Frontal cortex (tissue), 4 donors: Measurements from ENCODE around the gene DCTN2. TPM values are rescaled to one million over a fixed set of nuclear protein-coding genes. Genes with fewer than 3 reads are reported as not detected.

Experiments used
- DNase-seq, 2 donors: peaks; one replicate each; pipeline ENCODE4 v3.0.0; 2012; ENCODE audit warnings: low spot score in 2 of 2
- FAIRE-seq: peaks from 2 replicates; lab custom pipeline; 2012; peaks lifted over from hg19 to GRCh38; lab: Jason Lieb, UNC
- total RNA-seq: library from RNA; depleted of rRNA; stranded (reverse); fragments of >200 nt; gene quantifications from one replicate; pipeline ENCODE4 v1.2.3, GENCODE V29; 2014
- donor health status: control.
- donor health status: control.
- donor health status: control.

DCTN2 gene
- total RNA-seq, 1 donor from 2014 or later, result 136 TPM

DNA sequence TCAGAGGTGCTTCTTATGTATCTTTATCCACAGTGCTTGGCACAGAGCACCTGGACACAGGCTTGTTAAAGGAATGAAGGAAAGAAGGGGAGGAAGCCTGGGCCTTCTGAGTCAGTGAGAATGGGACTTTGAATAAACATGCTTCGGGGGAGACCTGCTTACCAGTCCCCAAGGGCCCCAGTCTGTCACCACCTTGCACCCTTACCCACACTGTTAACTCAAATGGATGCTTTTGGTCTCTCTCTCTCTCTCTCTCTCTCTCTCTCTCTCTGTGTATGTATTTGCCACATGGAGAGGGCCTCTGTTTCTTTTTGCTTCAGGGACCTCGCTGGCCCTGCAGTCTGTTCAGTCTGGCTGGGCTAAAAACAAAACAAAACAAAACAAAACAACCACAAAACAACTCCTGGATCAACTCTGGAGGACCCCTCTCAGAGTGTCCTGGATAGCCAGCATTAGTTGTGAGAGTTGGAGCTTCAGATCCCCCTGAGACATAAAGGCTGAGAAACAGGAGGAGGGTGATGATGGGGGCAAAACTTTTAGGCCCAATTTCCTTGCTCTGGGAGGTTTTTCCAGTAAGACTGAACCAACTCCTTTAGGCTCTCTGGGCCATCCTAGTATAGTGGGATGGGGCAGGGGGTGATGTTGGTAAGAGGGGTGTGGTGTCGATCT lies 4.8 kb upstream of the DCTN2 start:
- no peak for DNase-seq
- FAIRE-seq, result no peak

- DNase-seq (no peak), FAIRE-seq (no peak)
Observed at GRCh38 chr12:57550641-57551549, 3.9 kb upstream of the DCTN2 start.

GRCh38 chr12:57549909-57550640 lies 3.1 kb upstream of the DCTN2 start, which contains the start of gene KIF5A:
TSS of gene KIF5A (plus strand) at chr12:57550044. CDS start at chr12:57550272, 228 bp downstream.
- FAIRE-seq, result no peak
- DNase-seq, result peak; percentile 65 to 71

DNA sequence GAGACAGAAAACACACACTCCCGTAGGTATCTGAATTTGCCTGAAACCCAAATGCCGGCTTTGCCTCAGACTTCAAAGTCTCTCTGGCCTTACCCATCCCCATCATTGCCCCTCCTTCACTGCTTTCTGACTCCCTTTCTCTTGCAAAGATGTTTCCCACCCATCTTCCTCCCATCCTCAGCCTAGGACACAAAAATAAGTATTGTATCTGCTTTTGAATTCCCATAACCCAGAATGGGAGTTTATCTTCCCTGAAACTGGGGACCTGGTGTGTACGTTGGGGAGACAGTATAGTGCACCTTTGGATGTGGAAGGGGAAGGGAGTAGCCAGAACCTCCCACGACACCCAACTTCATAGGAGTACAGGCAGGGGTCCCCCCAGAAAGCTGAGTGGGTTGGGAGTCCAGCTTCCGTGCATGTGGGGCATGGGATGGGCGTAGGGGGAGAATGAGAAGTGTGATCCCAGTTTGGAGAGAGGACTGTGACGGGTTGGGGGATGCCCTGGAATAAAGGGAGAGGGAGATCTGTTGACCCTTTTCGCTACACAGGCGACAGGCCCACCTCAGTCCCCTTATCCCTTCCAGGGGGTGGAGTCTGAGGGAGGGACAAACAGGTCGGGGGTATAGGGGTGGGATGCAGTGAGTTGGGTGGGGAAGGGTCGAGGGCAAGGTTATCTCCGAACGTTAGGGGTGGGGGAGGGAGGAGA lies 2.4 kb upstream of the DCTN2 start:
- DNase-seq (no peak), FAIRE-seq (no peak)

GRCh38 chr12:57548488-57548887 lies 1.5 kb upstream of the DCTN2 start:
- DNase-seq, result no peak
- FAIRE-seq, result no peak

DNA sequence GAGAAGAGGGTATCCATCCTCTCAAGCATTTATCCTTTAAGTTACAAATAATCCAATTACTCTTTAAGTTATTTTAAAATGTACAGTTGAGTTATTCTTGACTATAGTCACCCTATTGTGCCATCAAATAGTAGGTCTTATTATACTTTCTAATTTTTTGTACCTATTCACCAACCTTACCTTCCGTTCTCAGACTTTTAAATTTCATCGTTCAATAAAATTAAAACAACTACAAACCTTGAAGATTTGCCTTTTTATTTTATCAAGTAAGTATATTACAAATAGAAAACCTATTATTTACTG lies 972 bp upstream of the DCTN2 start:
- FAIRE-seq (no peak), DNase-seq (no peak)

DNA sequence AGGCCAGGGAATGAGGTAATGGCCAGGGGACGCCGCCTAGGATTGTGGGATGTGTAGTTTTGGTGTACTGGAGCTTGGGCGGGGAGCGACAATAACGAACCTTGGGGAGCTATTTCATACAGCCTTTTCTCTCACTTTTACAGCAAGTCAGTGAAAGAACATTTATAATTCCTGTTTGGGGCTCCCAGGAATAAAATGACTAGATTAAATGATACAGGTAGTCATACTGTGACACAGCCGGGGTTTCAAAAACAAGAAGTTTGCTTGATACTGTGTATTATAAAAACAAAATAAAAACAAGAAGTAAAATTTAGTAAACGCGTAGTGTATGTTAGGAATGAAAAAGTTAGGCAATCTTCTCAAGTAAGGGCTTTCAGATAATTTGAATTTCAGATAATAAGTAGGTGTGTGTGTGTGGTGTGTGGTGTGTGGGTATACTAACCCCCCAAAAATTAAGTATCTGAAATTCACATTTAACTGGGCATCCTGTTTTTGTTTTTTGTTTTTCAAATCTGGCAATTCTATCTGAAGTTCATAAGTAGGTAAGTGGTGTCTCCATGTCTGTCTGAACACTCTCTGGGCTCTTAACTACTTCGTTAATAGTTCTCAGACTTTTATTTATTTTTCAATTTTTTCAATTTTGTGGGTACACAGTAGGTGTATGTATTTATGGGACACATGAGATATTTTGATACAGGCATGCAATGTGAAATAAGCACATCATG lies 458 bp upstream of the DCTN2 start:
- DNase-seq, result no peak
- no peak for FAIRE-seq

- DNase-seq (no peak), FAIRE-seq (no peak)
Observed at GRCh38 chr12:57545809-57546437, 1.1 kb downstream of the DCTN2 start.

DNA sequence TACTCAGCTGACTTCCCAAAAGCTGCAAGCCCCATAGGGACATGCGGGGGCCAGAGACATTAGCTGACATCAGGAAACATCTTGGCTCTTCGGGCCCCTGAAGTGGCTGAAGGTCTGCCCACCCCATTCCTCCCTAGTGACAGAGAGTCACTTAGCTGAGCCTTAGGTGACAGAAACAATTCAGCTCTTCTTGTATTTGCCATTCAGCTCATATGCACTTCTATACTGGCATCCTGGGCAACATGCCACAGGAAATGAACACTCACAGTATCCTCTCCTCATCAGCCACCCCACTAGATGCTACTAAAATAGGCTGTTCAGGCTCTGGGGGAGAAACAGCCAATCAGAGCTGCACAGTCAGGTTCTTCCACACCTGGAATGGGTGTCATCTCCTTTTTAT lies 3.4 kb downstream of the DCTN2 start:
- FAIRE-seq, result no peak

DNA sequence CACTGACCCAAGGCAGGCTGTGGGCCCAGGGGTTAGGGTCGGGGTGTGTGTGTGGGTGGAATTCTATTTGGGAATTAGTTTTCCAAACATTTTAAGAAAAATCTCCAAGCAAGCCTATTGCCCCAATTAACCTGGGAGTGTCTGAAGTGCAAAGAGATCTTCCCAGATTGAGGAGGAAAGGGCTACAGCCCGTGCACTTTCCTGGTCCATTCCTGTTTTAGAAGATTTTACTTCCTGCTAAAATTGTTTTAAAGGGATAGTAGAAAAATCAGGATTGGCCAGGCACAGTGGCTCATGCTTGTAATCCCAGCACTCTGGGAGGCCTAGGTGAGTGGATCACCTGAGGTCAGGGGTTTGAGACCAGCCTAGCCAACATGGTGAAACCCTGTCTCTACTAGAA lies 5.3 kb downstream of the DCTN2 start:
- DNase-seq, result no peak
- no peak for FAIRE-seq

More for the DNA sequence above, 3.4 kb downstream of the DCTN2 start:
- DNase-seq, result no peak

DNA sequence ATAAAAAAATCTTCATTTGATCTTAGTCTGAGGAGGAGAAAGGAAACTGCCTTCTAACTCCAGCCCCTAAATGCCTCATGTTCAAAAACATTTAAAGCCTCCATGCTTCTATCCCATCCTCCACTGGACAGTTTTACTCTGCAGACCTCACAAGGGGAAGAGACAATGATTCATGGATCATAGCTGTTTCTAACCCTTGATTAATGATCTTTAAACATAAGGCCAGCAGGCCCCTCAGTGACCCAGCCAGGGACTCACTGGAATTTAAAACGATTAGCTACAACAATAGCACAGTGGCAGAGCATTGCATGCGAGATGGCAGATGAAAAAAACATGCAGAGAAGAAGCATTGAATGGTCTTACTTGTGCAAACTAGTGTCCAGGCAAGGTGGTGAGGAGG lies 6.0 kb downstream of the DCTN2 start:
- DNase-seq (no peak), FAIRE-seq (no peak)

GRCh38 chr12:57539134-57539768 lies 7.7 kb downstream of the DCTN2 start:
- FAIRE-seq, result no peak
- DNase-seq, result no peak

DNA sequence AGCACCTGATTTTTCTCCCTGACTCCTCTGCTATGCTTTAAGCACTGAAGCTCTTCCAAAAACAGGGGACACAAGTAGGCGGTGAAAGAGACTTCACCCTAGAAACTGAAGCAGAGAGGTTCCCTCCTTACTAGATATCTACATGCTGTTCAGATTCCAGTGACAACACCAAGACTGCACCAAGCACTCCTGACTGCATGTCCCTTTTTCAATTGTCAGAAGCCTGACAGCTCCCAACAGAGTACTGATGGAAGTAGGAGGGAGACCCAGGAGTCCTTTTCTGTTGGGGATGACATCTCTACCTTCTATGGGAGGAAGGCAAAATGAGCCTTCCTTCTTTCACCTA lies 10.4 kb downstream of the DCTN2 start:
- DNase-seq (no peak), FAIRE-seq (no peak)

- FAIRE-seq (no peak), DNase-seq (no peak)
Observed at GRCh38 chr12:57535764-57536596, 11.0 kb downstream of the DCTN2 start.

DNA sequence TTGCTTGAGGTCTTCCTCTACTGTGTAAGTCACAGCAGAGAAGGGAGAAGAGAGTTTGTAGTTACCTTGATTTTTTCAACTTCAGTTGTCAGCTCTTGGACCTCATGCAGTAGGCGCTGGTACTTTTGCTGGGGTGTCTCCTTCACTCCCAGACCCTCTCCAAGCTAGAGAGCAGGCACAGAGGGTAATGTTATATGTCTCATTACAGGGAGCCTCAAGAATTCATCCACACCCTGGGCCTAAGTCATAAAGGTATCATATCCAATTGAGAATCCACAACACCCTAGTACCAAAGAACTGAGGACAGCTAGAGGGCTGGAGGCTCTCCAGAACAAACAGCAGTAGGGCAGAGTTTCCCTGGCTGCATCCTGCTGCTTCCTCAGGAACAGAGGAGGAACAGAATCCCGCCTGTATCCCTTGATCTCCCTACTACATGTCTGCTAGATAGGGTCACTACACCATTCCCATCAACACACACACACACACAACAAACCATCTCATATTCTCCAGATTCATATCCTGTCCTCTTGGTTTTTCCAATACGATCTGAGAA lies 11.9 kb downstream of the DCTN2 start:
- FAIRE-seq (no peak), DNase-seq (no peak)

DNA sequence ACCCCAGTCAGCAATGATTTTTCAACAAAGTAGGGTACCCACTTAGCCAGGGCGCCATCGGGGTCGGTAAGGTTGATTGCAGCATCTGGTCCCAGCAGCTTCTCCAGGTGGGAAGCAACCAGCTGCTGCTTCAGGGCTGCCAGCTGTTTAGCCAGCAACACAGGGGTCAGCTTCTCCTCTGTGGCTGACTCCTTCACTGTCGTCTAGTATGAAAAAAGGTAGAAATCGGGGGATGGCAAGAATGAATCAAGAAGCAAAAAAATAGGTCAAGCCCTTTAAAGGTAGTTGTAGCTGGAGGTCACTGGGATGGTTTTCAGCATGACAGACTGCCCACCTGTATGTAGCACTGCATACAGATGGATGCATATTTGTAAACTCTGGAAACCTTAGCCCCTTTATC lies 12.7 kb downstream of the DCTN2 start:
- FAIRE-seq (no peak), DNase-seq (no peak)

DNA sequence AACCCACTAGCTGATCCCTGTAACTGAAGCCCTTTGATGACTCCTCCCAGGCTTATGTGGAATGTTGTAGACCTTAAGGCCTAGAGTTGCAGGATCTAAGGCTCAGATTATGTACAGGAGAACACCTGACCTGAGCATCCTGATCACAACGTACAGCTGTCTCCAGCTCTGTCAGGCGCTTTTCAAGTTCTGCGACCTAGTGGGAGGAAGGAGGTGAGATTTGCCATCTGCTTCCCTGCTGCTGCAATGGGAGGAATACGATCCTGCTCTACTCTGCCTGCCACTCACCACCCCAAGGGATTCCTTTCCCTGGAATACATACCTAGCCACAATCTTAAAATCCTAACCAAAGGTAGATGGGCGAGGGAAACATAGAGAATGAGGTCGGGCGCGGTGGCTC lies 13.9 kb downstream of the DCTN2 start:
- DNase-seq (no peak), FAIRE-seq (no peak)

GRCh38 chr12:57531836-57532235 lies 15.2 kb downstream of the DCTN2 start:
- FAIRE-seq (no peak), DNase-seq (no peak)
